ENCODE results near the gene ATP8B4.
A peak's percentile ranks its signal among the peaks of the same experiment; 100 is the strongest.

The ATP8B4 gene

DNA sequence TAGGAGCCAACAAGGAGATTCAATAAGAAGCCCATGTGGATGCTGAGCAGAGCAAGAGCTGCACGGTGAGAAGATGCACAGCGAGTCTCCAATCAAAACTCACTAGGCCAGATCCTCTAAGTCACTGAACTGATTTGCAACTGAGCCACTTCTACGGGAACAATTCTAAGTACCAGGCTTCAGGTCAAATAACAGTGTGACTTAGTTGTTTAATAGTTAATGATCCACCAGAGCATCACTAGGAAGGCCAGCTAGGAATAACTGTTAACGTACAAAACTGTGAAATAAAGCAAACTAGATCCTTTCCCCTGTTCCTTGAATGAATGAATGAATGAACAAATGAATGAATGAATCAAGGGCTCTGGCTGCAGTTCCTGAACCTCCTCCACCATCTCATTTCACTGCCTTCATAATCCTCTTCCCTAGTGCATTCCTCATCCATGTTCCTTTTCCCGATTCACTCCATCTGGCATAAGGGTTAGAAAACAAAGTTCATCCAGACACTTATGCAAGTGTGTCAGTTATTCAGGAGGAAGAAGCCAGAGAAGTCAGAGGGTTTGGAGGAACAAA lies 59.7 kb downstream of the ATP8B4 start:
- no peak for DNase-seq

GRCh38 chr15:50057905-50058639 lies 61.0 kb downstream of the ATP8B4 start:
- no peak for DNase-seq

DNA sequence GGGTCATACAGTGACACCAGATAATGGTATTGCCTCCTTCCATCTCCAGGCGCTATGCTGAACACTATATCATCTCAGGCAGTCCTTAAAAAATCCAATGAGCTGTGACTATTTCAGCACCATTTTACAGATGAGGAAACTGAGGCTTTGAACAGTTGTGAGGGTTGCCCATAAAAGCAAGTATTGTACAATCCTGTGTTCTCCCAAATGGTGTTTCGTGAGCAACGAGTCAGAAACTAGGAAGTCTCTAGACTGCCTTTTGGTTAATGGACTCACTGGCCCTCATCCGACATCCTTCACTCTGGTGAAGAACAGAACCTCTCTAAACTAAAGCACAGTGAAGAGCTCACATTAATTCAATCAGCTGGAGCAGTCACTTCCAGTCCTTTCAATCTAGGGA lies 61.8 kb downstream of the ATP8B4 start:
- no peak for DNase-seq

DNA sequence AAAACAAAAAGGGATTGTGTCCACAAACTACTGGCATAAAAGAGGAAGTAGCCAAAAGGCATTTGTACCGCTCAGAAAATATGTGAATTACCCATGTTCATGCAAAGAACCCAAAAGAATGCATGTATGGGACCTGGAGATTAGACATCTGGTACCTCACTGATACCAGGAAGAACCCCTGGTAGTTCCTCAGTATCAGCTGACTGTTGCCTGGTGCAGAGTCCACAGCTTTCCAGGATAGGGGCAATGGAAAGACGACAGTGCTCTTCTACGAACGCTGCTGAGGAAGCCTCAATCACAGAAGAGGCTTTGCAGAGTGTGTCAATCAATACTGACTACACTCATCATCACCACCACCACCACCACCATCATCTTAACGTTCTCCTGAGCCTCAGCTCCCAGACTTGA lies 63.3 kb downstream of the ATP8B4 start:
- no peak for DNase-seq

- no peak for DNase-seq
These were observed 63.7 kb downstream of the ATP8B4 start for GRCh38 chr15:50055332-50055731.

DNA sequence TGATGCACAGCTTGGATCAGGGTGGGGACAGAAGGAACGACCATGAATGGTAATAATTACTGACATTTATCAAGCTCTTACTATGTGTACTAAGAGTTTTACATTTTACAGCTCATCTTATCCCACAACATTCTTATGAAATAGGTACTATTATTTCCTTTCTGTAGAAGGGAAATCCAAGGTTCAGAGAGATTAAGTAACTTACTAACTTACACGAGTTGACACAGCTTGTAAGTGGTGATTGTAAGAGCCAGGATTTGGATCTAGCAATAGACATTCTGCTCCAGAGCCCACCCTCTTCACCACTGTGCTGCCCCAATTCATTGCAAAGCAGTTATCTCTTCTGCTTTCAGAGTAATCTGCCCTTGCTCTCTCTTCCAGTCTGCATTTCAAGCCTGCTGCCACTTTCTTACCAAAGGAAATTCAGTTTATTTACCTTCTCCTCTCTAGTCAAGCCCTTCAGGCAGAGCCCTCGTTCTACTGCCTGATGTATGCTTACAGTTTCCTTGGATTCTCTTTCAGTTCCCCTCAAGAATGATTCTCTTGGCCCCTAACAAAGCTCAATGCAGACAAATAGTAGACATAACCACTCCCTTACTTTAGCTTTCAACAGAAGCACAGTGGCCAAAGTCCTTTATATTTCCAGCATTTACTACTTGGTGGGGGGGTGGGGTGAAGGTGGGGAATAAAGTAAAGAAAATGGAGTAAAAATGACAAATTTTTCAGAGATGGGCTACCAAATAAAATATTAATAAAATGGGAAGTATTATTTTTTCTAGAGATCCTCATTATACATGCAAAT lies 65.8 kb downstream of the ATP8B4 start:
- DNase-seq = no peak

- no peak for DNase-seq
These were observed 67.1 kb downstream of the ATP8B4 start for GRCh38 chr15:50051811-50052419.

GRCh38 chr15:50050986-50051743 lies 67.9 kb downstream of the ATP8B4 start:
- DNase-seq = no peak

GRCh38 chr15:50049871-50050270 lies 69.2 kb downstream of the ATP8B4 start:
- no peak for DNase-seq

GRCh38 chr15:50046867-50047266 lies 72.2 kb downstream of the ATP8B4 start:
- no peak for DNase-seq

GRCh38 chr15:50046159-50046558 lies 72.9 kb downstream of the ATP8B4 start:
- DNase-seq = no peak

DNA sequence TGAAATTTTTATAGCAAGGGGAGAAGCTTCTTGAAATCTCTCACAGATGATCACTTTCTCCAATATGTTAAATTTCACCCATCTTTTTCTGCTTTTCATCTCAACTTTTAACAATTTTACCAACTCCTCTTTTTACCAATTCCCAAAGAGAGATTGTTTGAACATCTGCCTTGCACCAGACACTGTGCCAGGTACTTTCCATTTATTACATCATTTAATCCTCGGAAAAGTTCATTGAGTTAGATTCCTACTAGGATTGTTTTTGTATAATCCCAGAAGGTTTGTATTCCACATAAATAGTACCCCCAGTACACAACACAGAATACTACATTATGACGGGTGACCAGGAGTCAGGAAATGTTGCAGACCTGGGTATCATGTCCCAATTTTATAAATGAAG lies 74.1 kb downstream of the ATP8B4 start:
- DNase-seq = no peak

DNA sequence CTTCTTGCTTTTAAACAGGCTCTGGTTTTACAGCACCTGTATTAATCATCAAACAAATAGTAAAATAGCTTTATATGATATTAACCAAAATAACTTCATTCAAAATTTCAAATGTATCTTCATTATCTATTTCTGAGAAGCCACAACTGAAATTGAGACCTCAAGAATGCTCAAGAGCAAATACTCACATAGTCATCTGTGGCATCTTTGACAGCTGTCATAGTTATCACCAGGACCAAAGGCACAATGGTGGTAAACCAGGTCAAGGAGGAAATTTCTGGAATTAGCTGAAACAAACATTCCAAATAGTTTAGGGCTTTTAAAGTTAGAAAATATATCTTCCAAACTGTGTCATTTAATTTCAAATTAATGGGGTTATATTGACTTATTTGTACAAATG lies 74.6 kb downstream of the ATP8B4 start:
- DNase-seq = no peak

- no peak for DNase-seq
These were observed 76.3 kb downstream of the ATP8B4 start for GRCh38 chr15:50042775-50043174.

DNA sequence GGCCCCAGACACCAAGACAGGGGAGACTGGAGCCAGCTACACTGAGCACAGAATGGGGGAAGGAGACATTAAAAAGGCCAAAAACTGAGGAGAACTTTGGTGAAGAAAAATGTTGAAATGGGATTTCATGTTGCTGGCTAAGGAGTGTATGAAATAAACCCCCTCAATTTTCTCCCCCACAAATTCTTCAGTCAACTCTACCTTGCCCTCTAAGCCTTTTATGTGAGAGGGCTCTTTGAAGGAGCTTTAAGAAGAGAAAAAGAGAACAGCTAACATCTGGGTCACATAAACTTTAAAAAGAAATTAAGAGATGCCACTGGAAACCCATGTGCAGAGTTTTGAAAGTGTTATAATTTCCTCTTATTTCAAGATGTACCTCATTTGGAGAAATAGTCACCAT lies 88.6 kb downstream of the ATP8B4 start:
- DNase-seq = no peak

DNA sequence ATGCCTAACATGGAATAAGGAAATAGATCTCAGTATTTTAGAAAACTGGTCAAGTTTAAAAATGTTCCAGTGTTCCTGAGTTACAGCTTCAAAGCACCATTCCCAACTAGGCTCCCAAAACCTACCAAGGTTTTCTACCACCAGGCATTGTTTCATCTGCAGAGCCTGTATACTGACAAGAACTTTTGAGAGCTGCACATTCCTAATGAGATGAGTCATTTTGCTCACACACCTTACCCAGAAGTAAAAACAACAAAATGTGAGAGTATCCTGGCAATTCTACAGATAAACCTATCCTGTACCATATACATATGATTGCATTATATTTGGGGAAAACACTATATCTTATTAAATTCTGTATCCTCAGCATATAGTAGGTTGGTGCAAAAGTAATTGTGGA lies 90.7 kb downstream of the ATP8B4 start:
- no peak for DNase-seq

DNA sequence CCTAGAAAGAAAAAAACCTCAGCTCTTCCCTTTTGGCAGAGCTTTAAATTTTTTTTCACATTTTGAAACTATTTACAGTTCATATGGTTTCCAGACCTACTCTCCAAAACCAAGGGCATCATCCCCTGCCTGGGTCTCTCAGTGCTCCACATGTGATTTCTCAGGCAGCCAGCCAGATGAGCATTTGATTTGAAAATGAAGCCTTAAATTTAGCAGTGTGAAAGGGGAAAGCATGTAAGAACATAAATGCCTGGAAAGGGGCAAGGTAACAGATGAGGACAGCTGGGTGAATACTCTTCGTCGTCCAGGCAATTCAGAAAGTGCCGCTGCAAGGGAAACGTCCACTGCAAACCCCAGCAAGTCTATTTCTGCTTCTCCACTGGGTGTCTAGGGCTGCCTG lies 94.8 kb downstream of the ATP8B4 start:
- DNase-seq = no peak

DNA sequence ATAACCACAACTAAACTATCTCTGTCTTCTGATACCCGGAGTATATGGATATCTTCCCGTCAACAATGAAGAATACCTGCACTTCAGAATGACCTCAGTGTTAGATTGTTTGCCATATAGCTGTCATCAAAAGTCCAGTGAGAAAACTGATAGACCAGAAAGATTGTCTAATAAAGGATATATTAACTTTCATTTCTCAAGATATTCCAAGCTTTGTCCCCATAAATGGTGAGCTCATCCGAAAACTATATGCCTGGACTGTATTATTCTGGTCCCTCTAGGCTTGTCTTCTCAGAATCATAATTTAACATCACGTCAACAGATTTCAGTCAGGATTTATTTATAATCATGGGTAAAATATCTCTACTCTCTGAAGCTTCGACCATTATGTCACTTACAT lies 100.5 kb downstream of the ATP8B4 start:
- no peak for DNase-seq

- DNase-seq = no peak
These were observed 101.5 kb downstream of the ATP8B4 start for GRCh38 chr15:50017522-50017921.

- DNase-seq = no peak
These were observed 102.1 kb downstream of the ATP8B4 start for GRCh38 chr15:50016951-50017350.

GRCh38 chr15:50012790-50013189 lies 106.2 kb downstream of the ATP8B4 start:
- DNase-seq = no peak

DNA sequence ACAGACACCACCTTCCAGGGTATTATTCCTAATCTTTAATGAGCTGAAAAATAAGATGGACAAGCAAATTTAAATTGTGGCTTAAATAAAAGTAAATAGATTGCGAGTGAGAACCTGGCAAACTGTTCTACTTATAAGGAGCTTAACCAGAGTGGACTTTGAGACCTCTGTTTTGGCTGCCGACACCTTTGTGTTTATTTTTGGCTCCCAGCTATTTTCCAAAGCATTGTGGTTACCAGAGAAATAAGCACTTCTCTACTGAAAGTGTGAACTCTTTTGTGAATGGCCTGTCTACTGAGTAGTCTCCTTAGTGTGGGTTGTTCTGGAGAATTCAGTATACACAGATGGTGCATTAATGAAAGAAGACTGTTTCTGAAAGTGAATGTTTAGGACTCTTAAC lies 109.4 kb downstream of the ATP8B4 start:
- DNase-seq = no peak

DNA sequence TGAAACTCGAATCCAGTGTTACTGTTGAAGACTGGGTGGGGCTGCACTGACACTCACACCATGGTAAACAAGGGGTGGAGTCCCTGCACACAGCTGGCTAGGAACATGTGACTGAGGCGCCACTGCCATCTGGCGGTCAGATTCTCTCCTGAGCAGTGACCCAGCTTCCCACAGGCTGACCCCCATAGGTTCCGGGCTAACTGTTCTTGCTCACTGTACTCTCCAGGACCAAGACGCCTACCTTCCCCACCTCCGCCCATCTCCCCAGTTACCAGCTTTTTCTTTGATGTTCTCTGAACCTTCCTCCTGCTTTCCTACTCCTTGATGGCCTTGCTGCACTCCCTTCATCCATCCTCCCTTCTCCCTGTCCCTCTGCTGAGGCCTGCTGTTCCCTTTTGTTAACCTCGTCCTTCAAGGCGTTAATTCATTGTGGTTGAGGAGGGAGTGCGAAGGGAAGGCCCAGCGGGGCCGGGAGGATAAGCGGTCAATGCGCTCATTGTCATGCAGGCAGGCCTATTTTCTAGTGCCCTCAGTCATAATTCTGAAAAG lies 115.2 kb downstream of the ATP8B4 start:
- DNase-seq = peak; percentile 38

Data from activated CD4-positive, alpha-beta T cell treated with anti-CD3 and anti-CD28 coated beads, Interleukin-2, amount 50 U/mL, for 1 hour (primary cell).